Activated CD8-positive, alpha-beta memory T cell treated with anti-CD3 and anti-CD28 coated beads, Interleukin-2, amount 50 U/mL, for 4 hours (primary cell): ENCODE measurements around the gene ZBTB49.

ENCODE experiments used
- DNase-seq: peaks from one replicate; pipeline ENCODE4 v3.0.0-alpha.2; 2020

Gene ZBTB49

DNA sequence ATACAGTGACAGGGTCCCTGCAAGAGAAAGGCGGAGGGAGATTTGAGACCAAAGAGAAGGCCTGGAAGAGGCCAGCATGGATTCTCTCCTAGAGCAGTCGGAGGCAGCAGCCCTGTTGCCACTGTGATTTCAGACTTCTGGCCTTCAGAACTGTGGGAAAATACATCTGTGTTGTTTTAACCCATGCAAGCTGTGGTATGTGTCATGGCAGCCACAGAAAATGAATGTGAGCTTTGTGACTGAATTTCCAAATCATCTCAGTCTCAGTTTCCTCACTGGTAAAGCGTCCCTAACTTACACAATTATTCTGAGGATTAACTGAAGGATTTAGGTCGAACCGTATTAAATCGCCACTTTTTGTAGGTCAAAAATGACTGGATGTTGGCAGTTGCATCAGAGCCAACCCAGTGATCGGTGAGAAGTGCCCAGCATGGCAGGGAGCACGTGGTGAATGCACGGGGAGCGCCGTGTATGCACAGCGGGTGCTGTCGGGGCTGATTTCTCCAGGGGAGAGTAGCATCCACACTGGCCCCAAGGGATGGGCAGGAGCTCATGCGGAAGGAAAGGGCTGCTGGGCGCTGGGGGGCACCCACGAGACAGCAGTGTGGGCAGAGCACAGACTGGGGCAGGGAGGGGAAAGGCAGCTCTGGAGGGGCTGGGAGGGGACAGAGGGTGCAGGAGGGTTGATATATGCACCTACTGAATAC is 73.1 kb downstream of the ZBTB49 start:
- DNase-seq: no peak

DNA sequence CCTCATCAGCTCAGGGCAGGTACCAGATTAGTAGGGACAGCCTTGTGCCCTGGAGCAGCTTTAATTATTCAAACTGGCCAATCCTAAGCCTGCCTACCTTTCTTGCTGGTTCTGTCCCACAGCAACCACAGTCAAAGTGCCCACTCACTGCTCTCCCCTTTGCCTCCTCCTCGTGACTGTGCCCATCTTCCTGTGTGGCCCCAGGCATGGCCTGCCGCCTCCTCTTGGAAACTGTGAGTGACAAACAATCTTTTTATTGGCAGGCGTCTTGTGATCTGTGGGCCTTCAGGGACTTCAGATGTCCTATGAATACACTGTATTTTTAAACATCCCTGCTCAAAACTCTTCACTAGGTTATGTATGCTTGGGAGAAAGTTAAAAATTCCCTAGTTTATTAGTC is 74.0 kb downstream of the ZBTB49 start:
- no peak for DNase-seq

DNA sequence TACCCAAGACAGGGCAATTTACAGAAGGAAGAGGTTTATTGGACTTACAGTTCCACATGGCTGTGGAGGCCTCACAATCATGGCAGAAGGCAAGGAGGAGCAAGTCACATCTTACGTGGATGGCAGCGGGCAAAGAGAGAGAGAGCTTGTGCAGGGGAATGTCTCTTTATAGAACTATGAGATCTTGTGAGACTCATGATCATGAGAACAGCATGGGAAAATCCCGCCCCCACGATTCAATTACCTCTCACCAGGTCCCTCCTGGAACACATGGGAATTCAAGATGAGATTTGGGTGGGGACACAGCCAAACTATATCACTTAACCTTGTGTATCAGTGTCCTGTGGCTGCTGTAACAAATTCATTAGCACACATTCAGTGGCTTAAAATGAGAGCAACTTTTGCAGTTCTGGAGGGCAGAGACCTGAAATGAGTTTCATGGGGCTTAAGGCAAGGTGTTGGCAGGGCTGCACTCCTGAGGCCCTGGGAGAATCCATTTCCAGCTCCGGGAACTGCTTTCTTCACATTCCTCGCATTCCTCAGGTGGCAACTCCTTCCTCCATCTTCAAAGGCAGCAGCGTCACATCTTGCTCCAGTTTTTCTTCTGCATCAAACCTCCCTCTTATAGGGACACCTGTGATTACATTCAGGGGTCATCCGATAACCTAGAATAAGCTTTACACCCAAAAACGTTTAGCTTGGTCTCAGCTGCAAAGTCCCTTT is 74.6 kb downstream of the ZBTB49 start:
- DNase-seq: no peak

DNA sequence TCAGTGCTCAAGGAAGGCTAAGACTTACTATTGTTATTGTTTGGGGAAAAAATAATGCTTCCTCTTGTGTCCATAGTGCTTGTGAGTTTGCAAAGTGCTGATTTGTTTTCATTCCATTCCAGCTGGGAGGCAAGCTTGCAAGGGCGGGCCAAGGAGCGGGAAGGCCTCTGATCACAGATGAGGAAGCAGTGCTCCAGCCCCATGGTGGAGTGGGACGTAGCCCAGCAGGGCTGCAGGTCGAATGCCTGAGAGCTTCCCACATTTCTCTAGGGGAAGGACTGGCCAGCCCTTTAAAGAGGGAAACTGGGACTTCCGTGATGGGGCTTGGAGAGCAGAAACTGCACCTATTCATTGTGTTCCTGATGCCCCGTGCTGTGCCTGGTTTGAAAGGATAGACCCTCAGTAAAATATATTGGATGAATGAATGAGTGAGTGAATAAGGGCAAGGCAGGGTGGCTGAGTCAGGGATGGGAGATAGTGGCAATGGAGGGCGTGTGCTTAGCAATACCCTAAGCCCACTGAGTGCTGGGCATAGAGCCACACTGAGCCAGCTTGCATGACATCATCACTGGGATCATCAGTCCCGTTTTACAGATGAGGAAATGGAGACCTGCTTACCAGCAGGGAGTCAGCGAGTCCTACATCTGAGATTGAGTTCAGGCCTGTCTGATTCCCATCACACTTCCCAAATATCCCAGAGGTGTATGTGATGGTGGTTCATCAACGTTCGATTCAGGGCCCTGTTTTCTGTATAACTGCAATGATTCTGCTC is 78.9 kb downstream of the ZBTB49 start:
- DNase-seq: no peak
